ENCODE measurements around the gene CHMP4A. TPM values are rescaled to one million over a fixed set of nuclear protein-coding genes. Genes with fewer than 3 reads are reported as not detected.
A peak's percentile ranks its signal among the peaks of the same experiment; 100 is the strongest.
"Not testable (repeated sequence)": the region's sequence is repeated elsewhere in the genome, so short reads cannot be mapped to it uniquely, and the experiment has no call there.

Gene CHMP4A
- total and polyA plus RNA-seq, 9 of the 15 experiments (the other 6 are each of a cell fraction or from before 2014, with no cell fraction given): 28.8 to 104 (median 52.7) TPM

DNA sequence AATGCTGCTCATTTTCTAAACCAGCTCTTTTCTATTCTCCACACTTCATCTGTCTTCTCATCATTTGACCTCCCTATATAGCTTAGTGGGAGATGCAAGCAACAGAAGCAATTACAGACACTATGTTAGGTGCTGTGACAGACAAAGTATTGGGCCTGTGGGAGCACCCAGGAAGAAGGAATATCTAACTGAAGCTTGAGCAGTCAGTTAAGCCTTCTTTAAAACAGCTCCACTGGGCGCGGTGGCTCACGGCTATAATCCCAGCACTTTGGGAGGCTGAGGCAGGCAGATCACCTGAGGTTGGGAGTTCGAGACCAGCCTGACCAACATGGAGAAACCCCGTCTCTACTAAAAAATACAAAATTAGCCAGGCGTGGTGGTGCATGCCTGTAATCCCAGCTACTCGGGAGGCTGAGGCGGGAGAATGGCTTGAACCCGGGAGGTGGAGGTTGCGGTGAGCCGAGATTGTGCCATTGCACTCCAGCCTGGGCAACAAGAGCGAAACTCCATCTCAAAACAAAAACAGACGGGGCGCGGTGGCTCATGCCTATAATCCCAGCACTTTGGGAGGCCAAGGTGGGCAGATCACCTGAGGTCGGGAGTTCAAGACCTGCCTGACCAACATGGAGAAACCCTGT is 9.9 kb downstream of the CHMP4A start:
- H3K4me3 ChIP-seq; intact Hi-C loops (cut with micrococcal nuclease); FAIRE-seq; CTCF ChIA-PET (ENCODE audit: low intra/inter-chr PET ratio); in situ Hi-C loops (cut with MboI); BruUV-seq (replicated peaks); ATAC-seq; H3K27ac ChIP-seq (ENCODE audit: extremely low read depth, low read depth, low read length); H3K9me1 ChIP-seq (ENCODE audit: control insufficient read depth, insufficient read depth, low read length); H4K20me1 ChIP-seq (replicated peaks; ENCODE audit: control insufficient read depth, insufficient read depth, low read length); H3K79me2 ChIP-seq (ENCODE audit: control insufficient read depth, insufficient read depth, low read length); DNase-seq (ENCODE audit: extremely low read depth in 1 of 4, low spot score in 3 of 4); H3K9ac ChIP-seq (ENCODE audit: insufficient read depth in 1 of 2, low read depth in 2 of 2, low read length in 2 of 2); H3K4me2 ChIP-seq (ENCODE audit: insufficient read depth, low read length); H2AFZ ChIP-seq (ENCODE audit: low read depth, low read length); H3K27me3 ChIP-seq (ENCODE audit: control insufficient read depth in 2 of 2, insufficient read depth in 2 of 2, low read length in 2 of 2); H3K9me3 ChIP-seq (replicated peaks; ENCODE audit: control insufficient read depth, insufficient read depth, low read depth, low read length): not testable (repeated sequence)
- TF ChIP-seq POLR2A (conservative IDR thresholded peaks at IDR 0.05): 0 out of 2 replicates have a peak, but pooled peaks have one; percentile 19
- Histone ChIP-seq H3K4me1 (replicated peaks in 1 of 2; ENCODE audit: control insufficient read depth in 2 of 2, insufficient read depth in 2 of 2, low read length in 2 of 2) (peaks cover 8 to 12% of the 10 kb centered on the region in 2 experiments; a peak in 4 of 5 replicates), H3K36me3 (ENCODE audit: control insufficient read depth, insufficient read depth, low read length) (peaks cover 44% of the 10 kb centered on the region; the same call in 2 of the 3 replicates)
- 83% methylated on average over 4 of the region's 16 CpGs for WGBS (ENCODE audit: insufficient coverage, low coverage, missing lambda C conversion rate)
- POLR2A ChIA-PET: interaction anchor here (1.7 kb wide), 1 partner anchor 8 kb away, joined by 5 read pairs; the partner anchor contains the start of gene TM9SF1

DNA sequence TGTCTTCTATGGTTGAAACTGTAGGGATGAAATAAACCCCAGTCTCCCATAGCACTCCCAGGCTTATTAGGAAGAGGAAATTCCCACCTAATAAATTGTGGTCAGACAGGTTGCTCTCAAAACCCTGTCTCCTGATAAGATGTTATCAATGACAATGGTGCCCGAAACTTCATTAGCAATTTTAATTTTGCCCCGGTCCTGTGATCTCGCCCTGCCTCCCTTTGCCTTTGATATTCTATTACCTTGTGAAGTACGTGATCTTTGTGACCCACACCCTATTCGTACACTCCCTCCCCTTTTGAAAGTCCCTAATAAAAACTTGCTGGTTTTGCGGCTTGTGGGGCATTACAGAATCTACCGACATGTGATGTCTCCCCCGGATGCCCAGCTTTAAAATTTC is 10.8 kb downstream of the CHMP4A start:
- BruUV-seq (replicated peaks); in situ Hi-C loops (cut with MboI); H3K79me2 ChIP-seq (ENCODE audit: control insufficient read depth, insufficient read depth, low read length); H3K27me3 ChIP-seq (ENCODE audit: control insufficient read depth in 2 of 2, insufficient read depth in 2 of 2, low read length in 2 of 2); H4K20me1 ChIP-seq (replicated peaks; ENCODE audit: control insufficient read depth, insufficient read depth, low read length); CTCF ChIA-PET (ENCODE audit: low intra/inter-chr PET ratio); H3K4me2 ChIP-seq (ENCODE audit: insufficient read depth, low read length); ATAC-seq; H3K4me1 ChIP-seq (replicated peaks in 1 of 2; ENCODE audit: control insufficient read depth in 2 of 2, insufficient read depth in 2 of 2, low read length in 2 of 2); DNase-seq (ENCODE audit: extremely low read depth in 1 of 4, low spot score in 3 of 4); intact Hi-C loops (cut with micrococcal nuclease); H2AFZ ChIP-seq (ENCODE audit: low read depth, low read length); H3K9me1 ChIP-seq (ENCODE audit: control insufficient read depth, insufficient read depth, low read length); H3K9me3 ChIP-seq (replicated peaks; ENCODE audit: control insufficient read depth, insufficient read depth, low read depth, low read length); H3K27ac ChIP-seq (ENCODE audit: extremely low read depth, low read depth, low read length); FAIRE-seq; H3K9ac ChIP-seq (ENCODE audit: insufficient read depth in 1 of 2, low read depth in 2 of 2, low read length in 2 of 2); H3K4me3 ChIP-seq: not testable (repeated sequence)
- POLR2A ChIA-PET: interaction anchor here (0.6 kb wide), 1 partner anchor 11 kb away, joined by 3 read pairs; the partner anchor contains the start of gene CHMP4A
- 100% methylated on average over 8 of the region's 8 CpGs for WGBS (ENCODE audit: insufficient coverage, low coverage, missing lambda C conversion rate)
- H3K36me3 ChIP-seq (ENCODE audit: control insufficient read depth, insufficient read depth, low read length): peaks cover 37% of the 10 kb centered on the region; the same call in 2 of the 3 replicates

Measured in K562 (cell line).